ENCODE measurements around the gene NOP14. TPM values are rescaled to one million over a fixed set of nuclear protein-coding genes. Genes with fewer than 3 reads are reported as not detected.

NOP14 gene
- total and polyA plus RNA-seq, 2 donors (not counting 1 experiment from before 2014, with no cell fraction given) = 9.1 to 30.4 TPM

- DNase-seq = no peak
- peaks cover 0 to 85% of the 10 kb centered on the region in 2 experiments for H3K36me3 ChIP-seq (replicated peaks in 1 of 2; ENCODE audit: control extremely low read depth in 1 of 2, control insufficient read depth in 1 of 2, extremely low read depth in 1 of 2, insufficient read depth in 2 of 2, low read length in 1 of 2)
Measured at GRCh38 chr4:2927016-2927695, 36.0 kb downstream of the NOP14 start.

More at GRCh38 chr4:2927016-2927695, 36.0 kb downstream of the NOP14 start:
- WGBS (ENCODE audit: insufficient coverage) = 96% methylated on average over 18 of the region's 18 CpGs
- ATAC-seq (ENCODE audit: low read depth) = no peak
- H3K9ac ChIP-seq (ENCODE audit: low read length) = no peak overlapping the region
- H3K9me3 ChIP-seq (ENCODE audit: control extremely low read depth in 1 of 3, control insufficient read depth in 2 of 3, insufficient read depth in 1 of 3, low read length in 2 of 3) = no peaks in the 10 kb centered on the region
- peaks cover 94% of the 10 kb centered on the region for H4K20me1 ChIP-seq (ENCODE audit: control insufficient read depth, insufficient read depth, low read length, poor library complexity, severe bottlenecking)
- intact Hi-C loops (cut with micrococcal nuclease) = no loop called here
- peaks cover 21 to 37% of the 10 kb centered on the region in 2 donors for H3K4me1 ChIP-seq (ENCODE audit: control insufficient read depth in 2 of 2, insufficient read depth in 2 of 2, low read length in 2 of 2)
- Mint-ChIP-seq H3K9me3 (ENCODE audit: insufficient read depth) (no peaks in the 10 kb centered on the region), H3K4me1 (peaks cover 33% of the 10 kb centered on the region), H3K4me3 (no peak overlapping the region), H3K27me3 (no peaks in the 10 kb centered on the region), H3K27ac (no peak overlapping the region)
- no peak overlapping the region for H3K4me2 ChIP-seq (replicated peaks; ENCODE audit: low read depth, low read length, poor library complexity, severe bottlenecking)
- ChIA-PET POLR2A (no interaction called here), CTCF (no interaction called here)
- no peak overlapping the region for H2AFZ ChIP-seq (ENCODE audit: insufficient read depth, low read depth, low read length, poor library complexity, severe bottlenecking)
- no peak overlapping the region for H3K4me3 ChIP-seq (ENCODE audit: control extremely low read depth in 1 of 5, extremely low read depth in 1 of 5, insufficient read depth in 1 of 5, low read depth in 2 of 5, low read length in 4 of 5)
- no peaks in the 10 kb centered on the region for H3K27me3 ChIP-seq (replicated peaks in 1 of 4; ENCODE audit: control extremely low read depth in 1 of 4, control insufficient read depth in 3 of 4, insufficient read depth in 4 of 4, low read length in 3 of 4)
- no peak for TF ChIP-seq CTCF (IDR thresholded peaks at IDR 0.05)
- no peak overlapping the region for H3K27ac ChIP-seq (ENCODE audit: low read length in 2 of 2)
- peaks cover 45% of the 10 kb centered on the region for H3K79me2 ChIP-seq (ENCODE audit: control insufficient read depth, insufficient read depth, low read length)
